ENCODE results near the gene ATG14. TPM values are rescaled to one million over a fixed set of nuclear protein-coding genes. Genes with fewer than 3 reads are reported as not detected.

ATG14 gene
- total RNA-seq, 1 donor from 2014 or later: 19.4 TPM

Other genes starting within 250 kb of the ATG14 start
- 0.94 and 29.0 TPM in 2 replicates for gene DLGAP5, start 220.2 kb downstream of the ATG14 start, total RNA-seq
- 29.0 and 40.2 TPM in 2 replicates for gene FBXO34, start 140.4 kb downstream of the ATG14 start, total RNA-seq
- not detected in 2 replicates for gene TBPL2, start 28.8 kb upstream of the ATG14 start, total RNA-seq
- 208 and 317 TPM in 2 replicates for gene KTN1, start 168.4 kb upstream of the ATG14 start, total RNA-seq

Data from renal cortical epithelial cell (primary cell).